ENCODE data around the gene KIF21B.

KIF21B gene

GRCh38 chr1:201048521-201048920 lies 25.0 kb upstream of the KIF21B start:
- TF ChIP-seq ZFX (IDR thresholded peaks at IDR 0.05; ENCODE audit: borderline replicate concordance) (no peak), CTCF (IDR thresholded peaks at IDR 0.05) (no peak)
- H3K27ac ChIP-seq = no peak overlapping the region

- no peak overlapping the region for H3K27ac ChIP-seq
- TF ChIP-seq ZFX (IDR thresholded peaks at IDR 0.05; ENCODE audit: borderline replicate concordance) (no peak), CTCF (IDR thresholded peaks at IDR 0.05) (no peak)
Observed at GRCh38 chr1:201044119-201044518, 20.6 kb upstream of the KIF21B start.

- no peak for TF ChIP-seq ZFX (IDR thresholded peaks at IDR 0.05; ENCODE audit: borderline replicate concordance)
- TF ChIP-seq CTCF (IDR thresholded peaks at IDR 0.05) = peak; percentile 97
- H3K27ac ChIP-seq = no peak overlapping the region
Observed at GRCh38 chr1:201042779-201043461, 19.4 kb upstream of the KIF21B start.

- H3K27ac ChIP-seq = no peak overlapping the region
- TF ChIP-seq ZFX (IDR thresholded peaks at IDR 0.05; ENCODE audit: borderline replicate concordance) (no peak), CTCF (IDR thresholded peaks at IDR 0.05) (no peak)
Observed at GRCh38 chr1:201041011-201041410, 17.5 kb upstream of the KIF21B start.

- H3K27ac ChIP-seq = no peak overlapping the region
- no peak for TF ChIP-seq ZFX (IDR thresholded peaks at IDR 0.05; ENCODE audit: borderline replicate concordance)
- no peak for TF ChIP-seq CTCF (IDR thresholded peaks at IDR 0.05)
Observed at GRCh38 chr1:201039876-201040275, 16.4 kb upstream of the KIF21B start.

- TF ChIP-seq ZFX (IDR thresholded peaks at IDR 0.05; ENCODE audit: borderline replicate concordance) = no peak
- no peak for TF ChIP-seq CTCF (IDR thresholded peaks at IDR 0.05)
- H3K27ac ChIP-seq = no peak overlapping the region
Observed at GRCh38 chr1:201039418-201039817, 15.9 kb upstream of the KIF21B start.

- no peak for TF ChIP-seq CTCF (IDR thresholded peaks at IDR 0.05)
- no peak for TF ChIP-seq ZFX (IDR thresholded peaks at IDR 0.05; ENCODE audit: borderline replicate concordance)
Observed at GRCh38 chr1:201038186-201038876, 14.8 kb upstream of the KIF21B start.

More at GRCh38 chr1:201038186-201038876, 14.8 kb upstream of the KIF21B start:
- H3K27ac ChIP-seq = no peak overlapping the region
